Ureter (tissue), 1 donor: ENCODE data around the gene SLC27A6. TPM values are rescaled to one million over a fixed set of nuclear protein-coding genes. Genes with fewer than 3 reads are reported as not detected.
"Not testable (repeated sequence)": the region's sequence is repeated elsewhere in the genome, so short reads cannot be mapped to it uniquely, and the experiment has no call there.

Experiments used
- DNase-seq: peaks from one replicate; pipeline ENCODE4 v3.0.0-alpha.2; 2020; ENCODE audit warnings: low spot score
- total RNA-seq: library from RNA; stranded (reverse); gene quantifications from one replicate; pipeline ENCODE4 v1.2.4, GENCODE V29; 2023
- donor health status: DM: yes; HTN: yes; CAD: no.

SLC27A6 gene, protein sequence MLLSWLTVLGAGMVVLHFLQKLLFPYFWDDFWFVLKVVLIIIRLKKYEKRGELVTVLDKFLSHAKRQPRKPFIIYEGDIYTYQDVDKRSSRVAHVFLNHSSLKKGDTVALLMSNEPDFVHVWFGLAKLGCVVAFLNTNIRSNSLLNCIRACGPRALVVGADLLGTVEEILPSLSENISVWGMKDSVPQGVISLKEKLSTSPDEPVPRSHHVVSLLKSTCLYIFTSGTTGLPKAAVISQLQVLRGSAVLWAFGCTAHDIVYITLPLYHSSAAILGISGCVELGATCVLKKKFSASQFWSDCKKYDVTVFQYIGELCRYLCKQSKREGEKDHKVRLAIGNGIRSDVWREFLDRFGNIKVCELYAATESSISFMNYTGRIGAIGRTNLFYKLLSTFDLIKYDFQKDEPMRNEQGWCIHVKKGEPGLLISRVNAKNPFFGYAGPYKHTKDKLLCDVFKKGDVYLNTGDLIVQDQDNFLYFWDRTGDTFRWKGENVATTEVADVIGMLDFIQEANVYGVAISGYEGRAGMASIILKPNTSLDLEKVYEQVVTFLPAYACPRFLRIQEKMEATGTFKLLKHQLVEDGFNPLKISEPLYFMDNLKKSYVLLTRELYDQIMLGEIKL
- total RNA-seq: 7.1 TPM

DNA sequence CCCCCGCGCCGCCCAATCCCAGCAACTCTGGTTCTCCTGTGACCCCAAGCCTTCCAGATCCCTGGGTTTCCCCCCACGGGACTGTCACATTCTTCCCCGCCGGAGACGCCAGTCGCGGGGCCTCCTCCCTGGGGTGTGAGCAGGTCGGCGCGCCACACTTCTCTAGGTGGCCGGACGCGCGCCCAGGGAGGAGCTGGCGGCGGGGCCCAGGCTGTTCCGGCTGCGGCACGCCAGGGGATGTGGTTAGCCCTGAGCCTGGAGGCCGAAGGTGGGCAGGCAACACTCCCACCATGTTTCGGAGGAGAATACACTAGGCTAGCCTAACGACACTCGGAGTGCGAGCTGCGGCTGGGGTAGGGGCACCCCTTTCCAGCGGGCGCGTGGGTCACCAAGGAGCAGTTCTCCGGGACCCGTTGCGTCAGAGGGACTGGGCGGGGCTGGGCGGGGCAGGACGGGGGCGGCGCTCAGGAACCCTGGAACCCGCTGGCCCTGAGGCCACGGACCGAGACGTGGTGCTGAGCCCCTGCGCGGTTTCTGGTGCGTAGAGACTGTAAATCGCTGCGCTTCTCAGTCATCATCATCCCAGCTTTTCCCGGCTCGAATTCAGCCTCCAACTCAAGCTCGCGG is at the start of gene SLC27A6:
Gene SLC27A6 (plus strand): TSS at position 478 of the 627 bp plus-strand sequence. CDS start 650 bp downstream, outside the sequence.
- DNase-seq: no peak

DNA sequence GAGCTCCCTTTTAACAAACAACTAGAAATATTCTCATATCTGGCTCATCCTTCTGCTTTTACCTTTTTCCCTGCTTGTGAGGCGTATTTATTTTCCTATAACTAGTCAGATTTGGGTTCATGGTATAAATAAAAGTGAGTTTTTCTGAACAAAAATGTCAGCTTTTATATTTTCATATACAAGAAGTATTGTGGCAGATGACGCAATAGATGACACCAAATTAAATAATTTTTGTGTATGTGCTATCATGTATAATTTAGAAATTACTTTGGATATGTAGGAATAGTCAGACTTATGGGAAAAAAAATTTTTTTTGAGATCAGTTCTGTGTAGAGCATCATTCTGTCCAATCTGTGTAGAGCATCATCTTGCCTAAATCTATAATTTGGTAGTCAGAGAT is 45.7 kb upstream of the SLC27A6 start:
- no peak for DNase-seq

DNA sequence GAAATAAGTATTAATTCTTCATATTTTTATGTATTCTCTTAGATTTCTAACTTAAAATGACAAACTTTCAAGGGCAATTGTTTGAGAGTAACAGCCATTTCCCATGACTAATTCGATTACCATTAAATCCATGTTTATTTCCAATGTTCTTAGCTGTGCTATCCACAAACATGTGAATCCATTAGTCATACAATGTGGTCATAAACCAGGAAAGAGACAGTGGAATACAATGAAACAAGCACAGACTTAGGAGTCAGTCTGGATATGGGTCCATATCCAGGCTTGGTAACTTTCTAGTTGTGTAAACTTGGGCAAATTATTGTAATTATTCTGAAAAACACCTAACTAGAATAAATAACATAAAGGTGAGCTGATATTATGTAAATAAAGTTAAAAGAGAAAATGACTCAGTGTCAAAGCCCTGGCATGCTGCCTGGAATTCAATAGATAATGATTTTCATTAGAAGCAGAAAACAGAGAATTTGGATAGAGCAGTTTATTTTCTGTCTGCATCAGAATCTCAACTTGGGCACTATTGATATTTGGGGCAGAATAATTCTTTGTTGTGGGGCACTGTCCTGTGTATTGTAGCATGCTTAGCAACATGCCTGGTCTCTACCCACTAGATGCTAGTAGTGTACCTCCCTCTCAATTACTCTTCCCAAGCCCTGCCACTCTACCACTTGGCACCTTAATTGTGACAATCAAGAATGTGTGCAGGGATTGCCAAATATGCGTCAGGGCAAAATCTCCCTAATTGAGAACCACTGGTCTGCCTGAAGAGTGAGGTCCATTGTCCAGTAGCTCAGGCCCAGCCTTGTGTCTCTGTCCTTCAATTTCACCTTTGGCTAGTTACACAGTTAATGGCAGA is 44.7 kb upstream of the SLC27A6 start:
- no peak for DNase-seq

DNA sequence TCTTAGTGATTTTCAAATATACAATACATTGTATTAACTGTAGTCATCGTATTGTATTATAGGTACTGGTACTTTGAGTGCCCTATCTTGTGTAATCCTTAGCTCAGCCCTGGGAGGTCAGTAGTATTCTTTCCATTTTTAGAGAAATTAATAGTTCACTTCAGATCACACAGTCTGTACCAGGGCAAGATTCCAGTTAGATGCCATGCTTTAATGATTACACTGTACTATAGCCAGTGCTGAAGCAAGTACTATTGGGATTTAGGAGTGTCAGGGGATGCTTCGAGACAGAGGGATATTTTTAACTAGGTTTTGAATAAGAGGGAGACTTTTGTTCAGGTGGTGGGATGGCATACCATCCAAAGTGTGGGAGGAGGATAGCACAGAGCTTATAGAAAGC is 41.0 kb upstream of the SLC27A6 start:
- DNase-seq: no peak

DNA sequence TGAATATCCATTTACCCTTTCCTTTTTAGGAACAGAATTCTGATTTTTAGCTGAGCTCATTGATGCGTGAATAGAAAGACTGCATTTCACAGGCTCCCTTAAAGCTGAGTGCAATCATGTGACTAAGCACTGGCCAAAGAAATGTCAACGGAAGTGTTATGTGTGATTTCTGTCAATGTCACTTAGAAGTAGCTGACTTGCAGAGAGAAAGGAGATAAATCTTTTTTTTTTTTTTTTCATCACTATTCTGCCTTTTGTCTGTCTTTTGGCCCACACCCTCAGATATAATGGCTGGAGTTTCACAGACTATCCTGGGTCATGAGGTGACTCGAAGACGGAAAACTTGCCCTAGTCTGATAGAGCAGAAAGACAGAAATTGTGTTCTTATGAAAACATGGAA is 39.3 kb upstream of the SLC27A6 start:
- DNase-seq: no peak

DNA sequence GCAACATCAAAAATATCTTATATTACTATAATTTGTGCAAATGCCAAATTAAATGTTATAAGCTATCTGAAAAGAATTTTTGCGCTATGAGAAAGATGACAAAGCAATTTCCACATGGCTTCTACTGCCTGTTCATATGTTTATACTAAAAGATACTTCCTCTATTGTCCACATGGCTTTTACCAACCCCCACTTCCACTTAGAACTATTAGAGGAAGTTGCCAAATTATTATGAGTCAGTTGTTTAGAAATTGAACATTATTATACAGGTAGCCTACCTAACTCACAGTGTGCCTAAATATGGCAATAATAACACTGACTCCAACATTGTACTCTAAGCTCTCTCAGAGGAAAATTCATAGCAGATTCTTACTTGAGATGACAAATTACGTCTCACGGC is 37.6 kb upstream of the SLC27A6 start:
- DNase-seq: no peak

DNA sequence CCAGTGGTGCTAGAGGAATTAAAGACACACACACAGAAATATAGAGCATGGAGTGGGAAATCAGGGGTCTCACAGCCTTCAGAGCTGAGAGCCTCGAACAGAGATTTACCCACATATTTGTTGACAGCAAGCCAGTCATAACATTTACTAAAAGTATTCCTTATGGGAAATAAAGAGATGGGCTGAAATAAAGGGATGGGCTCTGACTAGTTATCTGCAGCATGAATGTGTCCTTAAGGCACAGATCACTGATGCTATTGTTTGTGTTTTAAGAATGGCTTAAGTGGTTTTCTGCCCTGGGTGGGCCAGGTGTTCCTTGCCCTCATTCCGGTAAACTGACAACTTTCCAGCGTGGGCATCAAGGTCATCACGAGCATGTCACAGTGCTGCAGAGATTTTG is 33.1 kb upstream of the SLC27A6 start:
- not testable (repeated sequence) for DNase-seq

DNA sequence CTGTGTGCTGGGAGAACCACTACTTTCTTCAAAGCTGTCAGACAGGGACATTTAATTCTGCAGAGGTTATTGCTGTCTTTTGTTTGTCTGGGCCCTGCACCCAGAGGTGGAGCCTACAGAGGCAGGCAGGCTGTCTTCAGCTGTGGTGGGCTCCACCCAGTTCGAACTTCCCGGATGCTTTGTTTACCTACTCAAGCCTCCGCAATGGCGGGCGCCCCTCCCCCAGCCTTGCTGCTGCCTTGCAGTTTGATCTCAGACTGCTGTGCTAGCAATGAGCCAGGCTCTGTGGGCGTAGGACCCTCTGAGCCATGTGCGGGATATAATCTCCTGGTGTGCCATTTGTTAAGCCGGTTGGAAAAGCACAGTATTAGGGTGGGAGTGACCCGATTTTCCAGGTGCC is 22.2 kb upstream of the SLC27A6 start:
- DNase-seq: not testable (repeated sequence)

DNA sequence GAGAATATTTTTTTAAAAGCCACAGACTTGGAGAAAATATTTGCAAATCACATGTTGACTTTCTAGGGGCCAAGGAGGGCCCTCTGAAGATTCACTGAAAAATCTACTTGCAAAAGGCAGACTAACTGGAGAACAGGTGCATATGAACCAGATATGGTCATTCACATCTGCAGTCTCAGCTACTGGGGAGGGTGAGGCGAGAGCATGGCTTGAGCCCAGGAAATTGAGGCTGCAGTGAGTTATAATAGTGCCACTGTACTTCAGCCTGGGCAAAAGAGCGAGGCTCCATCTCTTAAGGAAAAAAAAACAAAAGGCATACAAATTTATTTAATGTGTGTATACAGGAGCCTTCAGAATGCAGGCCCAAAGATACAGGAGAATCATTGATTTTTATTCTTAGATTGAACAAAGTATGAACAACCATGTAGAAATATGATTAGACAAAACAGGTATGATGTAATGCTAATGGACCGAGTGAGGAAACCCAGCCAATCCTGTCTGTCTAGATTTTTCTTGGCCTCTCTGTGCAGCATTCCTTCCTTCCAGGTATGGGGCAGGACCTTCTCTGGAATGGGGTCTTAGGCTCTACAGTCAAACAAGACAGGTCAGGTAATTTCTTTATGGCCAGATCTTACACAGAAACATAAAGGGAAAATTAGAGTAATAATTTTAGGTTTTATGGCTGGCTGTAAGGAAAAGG is 15.3 kb upstream of the SLC27A6 start:
- no peak for DNase-seq

DNA sequence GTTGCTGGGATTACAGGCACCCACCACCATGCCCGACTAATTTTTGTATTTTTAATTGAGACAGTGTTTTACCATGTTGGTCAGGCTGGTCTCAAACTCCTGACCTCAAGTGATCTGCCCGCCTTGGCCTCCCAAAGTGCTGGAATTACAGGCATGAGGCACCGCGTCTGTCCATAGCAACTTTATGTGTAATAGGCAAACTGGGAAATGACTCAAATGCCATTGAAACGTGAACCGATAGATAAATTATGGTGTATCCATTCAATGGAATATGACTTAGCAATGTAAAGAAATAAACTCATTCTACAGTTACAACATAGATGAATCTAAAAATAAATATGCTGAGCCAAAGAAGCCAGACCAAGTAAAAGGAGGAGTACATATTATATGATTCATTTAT is 14.0 kb upstream of the SLC27A6 start:
- DNase-seq: not testable (repeated sequence)

DNA sequence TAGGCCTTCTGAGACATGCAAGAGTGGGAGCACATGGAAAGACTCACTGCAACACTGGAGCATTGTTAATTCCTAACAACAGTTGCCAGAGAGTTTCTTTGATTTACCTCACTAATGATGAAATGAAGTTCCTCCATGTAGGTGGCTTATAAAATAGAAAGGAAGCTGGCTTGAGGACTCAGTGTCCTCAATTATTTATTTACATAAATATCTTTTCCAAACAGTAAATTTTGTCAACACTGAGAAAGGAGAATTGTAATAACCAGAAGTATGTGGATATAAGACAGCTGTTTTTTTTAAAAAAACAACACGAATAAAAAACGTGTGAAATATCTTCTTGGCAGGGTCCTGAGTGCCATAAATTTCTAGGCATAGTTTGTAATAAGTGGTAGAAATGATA is 9.1 kb upstream of the SLC27A6 start:
- no peak for DNase-seq

DNA sequence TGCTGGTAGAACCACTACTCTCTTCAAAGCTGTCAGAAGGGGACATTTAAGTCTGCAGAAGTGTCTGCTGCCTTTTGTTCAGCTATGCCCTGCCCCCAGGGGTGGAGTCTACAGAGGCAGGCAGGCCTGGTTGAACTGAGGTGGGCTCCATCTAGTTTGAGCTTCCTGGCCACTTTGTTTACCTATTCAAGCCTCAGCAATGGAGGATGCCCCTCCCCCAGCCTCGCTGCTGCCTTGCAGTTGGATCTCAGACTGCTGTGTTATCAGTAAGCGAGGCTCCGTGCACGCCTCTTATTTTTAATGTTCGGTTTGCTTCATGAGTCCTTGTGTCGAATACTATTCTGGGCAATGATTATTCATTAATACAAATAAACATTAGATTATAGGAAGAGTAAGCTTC is 3.1 kb upstream of the SLC27A6 start:
- DNase-seq: no peak

DNA sequence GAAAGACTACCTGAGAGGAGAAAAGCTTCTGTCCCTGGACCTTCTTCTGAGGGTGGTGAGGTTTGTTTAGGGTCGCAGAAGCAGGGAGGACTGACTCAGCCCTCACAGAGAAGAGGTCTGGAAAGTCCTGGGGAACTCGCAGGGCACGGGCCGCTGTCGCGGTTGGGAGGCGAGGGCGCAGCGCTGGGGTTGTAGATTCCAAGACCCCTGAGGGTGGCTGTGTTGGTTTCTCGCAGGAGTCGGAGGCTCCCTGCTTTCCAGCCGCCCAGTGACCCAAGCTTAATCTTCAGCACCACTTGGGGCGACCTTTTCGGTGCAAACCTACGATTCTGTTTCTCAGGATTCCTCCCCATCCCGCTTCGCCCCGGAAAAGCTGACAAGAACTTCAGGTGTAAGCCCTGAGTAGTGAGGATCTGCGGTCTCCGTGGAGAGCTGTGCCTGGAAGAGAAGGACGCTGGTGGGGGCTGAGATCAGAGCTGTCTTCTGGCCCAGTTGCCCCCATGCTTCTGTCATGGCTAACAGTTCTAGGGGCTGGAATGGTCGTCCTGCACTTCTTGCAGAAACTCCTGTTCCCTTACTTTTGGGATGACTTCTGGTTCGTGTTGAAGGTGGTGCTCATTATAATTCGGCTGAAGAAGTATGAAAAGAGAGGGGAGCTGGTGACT is 482 bp downstream of the SLC27A6 start:
- DNase-seq: no peak

DNA sequence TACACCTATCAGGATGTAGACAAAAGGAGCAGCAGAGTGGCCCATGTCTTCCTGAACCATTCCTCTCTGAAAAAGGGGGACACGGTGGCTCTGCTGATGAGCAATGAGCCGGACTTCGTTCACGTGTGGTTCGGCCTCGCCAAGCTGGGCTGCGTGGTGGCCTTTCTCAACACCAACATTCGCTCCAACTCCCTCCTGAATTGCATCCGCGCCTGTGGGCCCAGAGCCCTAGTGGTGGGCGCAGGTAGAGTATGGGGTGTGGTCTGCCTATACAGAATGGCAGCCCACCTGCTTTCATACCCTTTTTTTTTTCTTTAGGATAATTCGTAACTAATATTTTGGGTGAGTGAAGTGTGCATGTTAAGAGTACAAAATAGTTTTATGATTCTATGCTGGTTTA is 1.1 kb downstream of the SLC27A6 start:
- DNase-seq: no peak

DNA sequence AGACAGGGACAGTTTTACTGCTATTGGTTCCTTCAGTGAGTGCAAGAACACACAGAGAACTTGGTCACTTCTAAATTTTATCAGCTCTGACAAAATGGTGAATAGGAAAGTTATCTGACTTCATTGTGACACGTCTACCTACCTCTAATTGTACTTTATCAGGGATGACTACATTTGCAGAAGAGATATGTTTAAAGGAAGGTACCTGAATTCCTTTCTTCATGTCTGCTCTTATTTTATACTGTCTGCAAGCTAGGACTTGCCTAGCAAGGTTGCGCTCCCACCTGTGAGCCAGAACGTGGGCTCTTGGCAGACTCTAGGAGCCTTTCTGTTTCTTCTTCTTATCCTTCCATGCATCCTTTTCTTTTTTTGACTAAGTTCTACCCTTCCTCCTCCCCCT is 1.6 kb downstream of the SLC27A6 start:
- no peak for DNase-seq

DNA sequence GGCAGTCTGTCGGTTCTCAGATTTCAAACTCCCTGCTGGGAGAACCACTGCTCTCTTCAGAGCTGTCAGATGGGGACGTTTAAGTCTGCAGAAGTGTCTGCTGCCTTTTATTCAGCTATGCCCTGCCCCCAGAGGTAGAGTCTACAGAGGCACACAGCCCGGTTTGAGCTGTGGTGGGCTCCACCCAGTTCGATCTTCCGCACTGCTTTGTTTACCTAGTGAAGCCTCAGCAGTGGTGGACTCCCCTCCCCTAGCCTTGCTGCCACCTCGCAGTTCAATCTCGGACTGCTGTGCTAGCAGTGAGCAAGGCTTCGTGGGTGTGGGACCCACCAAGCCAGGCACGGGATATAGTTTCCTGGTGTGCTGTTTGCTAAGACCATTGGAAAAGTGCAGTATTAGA is 8.0 kb downstream of the SLC27A6 start:
- DNase-seq: no peak

DNA sequence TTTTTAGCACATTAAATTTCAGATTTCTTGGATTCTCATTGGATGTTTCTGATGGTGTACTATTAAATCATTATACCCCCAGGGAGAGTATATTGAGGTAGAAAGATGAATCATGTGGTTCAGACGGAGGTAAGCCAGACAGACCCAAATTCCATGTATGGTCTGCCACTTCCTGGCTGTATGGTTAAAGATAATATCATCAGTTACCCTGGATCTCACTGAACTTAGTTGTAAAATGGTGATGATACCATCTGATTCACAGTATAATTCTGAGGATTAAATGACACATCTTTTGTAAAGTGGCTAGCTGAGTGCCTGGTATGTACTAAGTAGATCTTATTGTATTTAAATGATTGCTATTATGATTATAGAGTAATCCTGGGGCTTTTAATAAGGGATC is 9.3 kb downstream of the SLC27A6 start:
- DNase-seq: no peak

DNA sequence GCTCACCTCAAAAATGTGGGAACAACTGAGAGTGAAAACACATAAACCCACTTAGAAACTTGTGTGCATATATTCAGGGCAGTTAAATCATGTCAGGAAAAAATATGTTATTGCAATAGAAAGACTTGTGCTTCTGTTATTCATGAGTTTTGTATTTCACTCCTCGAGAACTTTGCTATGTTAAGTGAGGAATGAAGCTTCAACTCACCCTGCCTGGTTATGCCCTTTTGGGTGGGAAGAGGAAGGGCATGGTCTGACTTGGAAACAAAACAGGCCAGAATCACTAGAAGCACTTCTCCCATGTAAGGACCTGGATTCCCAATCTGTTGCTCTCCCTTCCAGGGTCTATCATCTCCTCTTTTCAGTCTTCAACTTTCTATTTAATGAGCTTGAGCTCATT is 14.5 kb downstream of the SLC27A6 start:
- DNase-seq: no peak

DNA sequence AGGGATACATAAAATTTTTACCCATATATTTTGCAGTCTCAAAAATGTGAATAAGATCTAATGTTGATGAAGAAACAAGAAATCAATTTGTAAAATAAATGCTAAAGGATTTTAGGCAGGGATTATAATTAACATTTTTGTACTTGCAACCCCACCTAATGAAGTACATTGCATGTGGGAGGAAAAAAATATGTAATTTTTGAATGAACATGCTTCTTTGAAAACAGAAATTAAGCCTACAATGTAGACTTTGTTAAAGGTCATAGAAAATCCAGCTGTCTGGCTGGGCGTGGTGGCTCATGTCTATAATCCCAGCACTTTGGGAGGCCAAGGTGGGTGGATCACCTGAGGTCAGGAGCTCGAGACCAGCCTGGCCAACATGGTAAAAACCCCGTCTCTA is 15.6 kb downstream of the SLC27A6 start:
- no peak for DNase-seq

DNA sequence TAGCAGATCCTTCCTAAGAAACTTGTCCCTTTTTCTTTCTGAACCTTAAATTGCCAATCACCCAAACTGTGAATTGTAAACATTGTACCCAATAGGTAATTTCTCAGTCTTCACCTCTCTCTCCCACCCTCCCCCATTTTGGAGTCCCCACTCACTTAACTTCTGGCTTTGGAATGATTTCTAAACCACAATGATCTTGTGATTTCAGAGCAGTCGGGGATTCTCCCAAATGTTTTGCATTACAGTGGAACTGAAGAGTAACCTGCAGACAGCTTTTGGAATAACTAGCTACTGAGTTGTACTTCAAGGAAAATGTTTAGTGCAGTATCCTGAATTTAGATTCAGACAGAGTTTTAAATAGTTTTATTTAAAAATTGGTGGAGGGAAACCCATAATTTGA is 19.2 kb downstream of the SLC27A6 start:
- no peak for DNase-seq

DNA sequence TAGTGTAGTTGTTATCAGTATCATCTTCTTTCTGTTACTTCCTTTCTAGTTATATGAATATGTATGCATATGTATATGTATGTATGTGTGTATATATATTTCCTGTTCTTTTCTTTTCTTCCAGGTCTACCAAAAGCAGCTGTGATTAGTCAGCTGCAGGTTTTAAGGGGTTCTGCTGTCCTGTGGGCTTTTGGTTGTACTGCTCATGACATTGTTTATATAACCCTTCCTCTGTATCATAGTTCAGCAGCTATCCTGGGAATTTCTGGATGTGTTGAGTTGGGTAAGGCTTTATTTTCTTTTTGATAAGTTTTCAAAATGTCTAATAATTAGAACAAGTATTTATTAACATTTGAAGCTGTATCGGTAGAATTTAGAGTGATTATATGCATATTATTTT is 23.2 kb downstream of the SLC27A6 start:
- DNase-seq: no peak
